MV-4-11 (cell line): ENCODE results near the gene BCAS3.

Source experiments
- DNase-seq: peaks from one replicate; lab custom pipeline; 2025; lab: John Stamatoyannopoulos, UW

Gene BCAS3

GRCh38 chr17:61409301-61410112, 731.9 kb downstream of the BCAS3 start:
- peak; percentile 15 for DNase-seq

- DNase-seq: peak; percentile 25
Measured at GRCh38 chr17:61410141-61411010, 732.7 kb downstream of the BCAS3 start.

- no peak for DNase-seq
Measured at GRCh38 chr17:61411011-61411260, 733.3 kb downstream of the BCAS3 start.

GRCh38 chr17:61411261-61412142, 733.9 kb downstream of the BCAS3 start:
- DNase-seq: peak; percentile 40

GRCh38 chr17:61412143-61412859, 734.6 kb downstream of the BCAS3 start:
- peak; percentile 56 for DNase-seq

- no peak for DNase-seq
Measured at GRCh38 chr17:61412860-61413660, 735.4 kb downstream of the BCAS3 start.

- DNase-seq: no peak
Measured at GRCh38 chr17:61413661-61414126, 736.0 kb downstream of the BCAS3 start.

GRCh38 chr17:61414141-61414935, 736.7 kb downstream of the BCAS3 start:
- DNase-seq: no peak

GRCh38 chr17:61414936-61415251, 737.2 kb downstream of the BCAS3 start:
- DNase-seq: no peak

- no peak for DNase-seq
Measured at GRCh38 chr17:61415374-61416210, 737.9 kb downstream of the BCAS3 start.

- DNase-seq: no peak
Measured at GRCh38 chr17:61416211-61416539, 738.5 kb downstream of the BCAS3 start.

GRCh38 chr17:61416540-61417363, 739.1 kb downstream of the BCAS3 start:
- peak; percentile 81 for DNase-seq

- DNase-seq: no peak
Measured at GRCh38 chr17:61418449-61418848, 740.8 kb downstream of the BCAS3 start.

- DNase-seq: no peak
Measured at GRCh38 chr17:61419496-61420046, 741.9 kb downstream of the BCAS3 start.

- DNase-seq: no peak
Measured at GRCh38 chr17:61420052-61420451, 742.4 kb downstream of the BCAS3 start.

- no peak for DNase-seq
Measured at GRCh38 chr17:61420745-61421398, 743.2 kb downstream of the BCAS3 start.

- no peak for DNase-seq
Measured at GRCh38 chr17:61421460-61421859, 743.8 kb downstream of the BCAS3 start.
